ENCODE measurements around the gene CISH.

The CISH gene

GRCh38 chr3:50599115-50599715, 12.4 kb downstream of the CISH start:
- DNase-seq (ENCODE audit: low read depth in 2 of 2): no peak

- DNase-seq (ENCODE audit: low read depth in 2 of 2): no peak
Observed at GRCh38 chr3:50594253-50594785, 17.3 kb downstream of the CISH start.

GRCh38 chr3:50592568-50592967, 19.0 kb downstream of the CISH start:
- DNase-seq (ENCODE audit: low read depth in 2 of 2): no peak

DNA sequence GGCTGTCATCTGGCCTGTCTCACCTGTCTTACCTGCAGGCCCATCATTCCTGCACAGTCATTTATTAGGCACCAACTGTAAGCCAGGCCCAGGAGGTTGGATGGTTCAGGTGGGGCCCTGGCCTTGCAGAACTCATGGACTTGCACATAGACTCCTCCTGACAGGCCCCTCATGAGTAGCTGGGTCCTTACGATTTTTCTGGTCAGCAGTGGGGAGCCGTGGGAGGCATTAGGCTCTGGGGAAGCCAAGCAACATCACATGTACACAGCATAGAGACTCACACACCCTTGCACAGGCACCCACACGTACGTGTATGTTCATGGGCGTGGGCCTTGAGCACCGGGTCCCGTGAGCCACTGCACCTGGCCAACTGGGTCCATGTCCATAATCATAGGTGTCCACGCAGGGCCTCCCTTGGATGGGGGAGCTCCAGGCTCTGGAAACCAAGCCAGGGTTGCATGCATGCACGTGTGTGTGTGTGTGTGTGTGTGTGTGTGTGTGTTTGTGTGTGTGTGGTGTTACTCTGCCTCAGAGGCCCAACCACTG, 20.3 kb downstream of the CISH start:
- DNase-seq (ENCODE audit: low read depth in 2 of 2): no peak

- DNase-seq (ENCODE audit: low read depth in 2 of 2): no peak
Observed at GRCh38 chr3:50588759-50589433, 22.7 kb downstream of the CISH start.

DNA sequence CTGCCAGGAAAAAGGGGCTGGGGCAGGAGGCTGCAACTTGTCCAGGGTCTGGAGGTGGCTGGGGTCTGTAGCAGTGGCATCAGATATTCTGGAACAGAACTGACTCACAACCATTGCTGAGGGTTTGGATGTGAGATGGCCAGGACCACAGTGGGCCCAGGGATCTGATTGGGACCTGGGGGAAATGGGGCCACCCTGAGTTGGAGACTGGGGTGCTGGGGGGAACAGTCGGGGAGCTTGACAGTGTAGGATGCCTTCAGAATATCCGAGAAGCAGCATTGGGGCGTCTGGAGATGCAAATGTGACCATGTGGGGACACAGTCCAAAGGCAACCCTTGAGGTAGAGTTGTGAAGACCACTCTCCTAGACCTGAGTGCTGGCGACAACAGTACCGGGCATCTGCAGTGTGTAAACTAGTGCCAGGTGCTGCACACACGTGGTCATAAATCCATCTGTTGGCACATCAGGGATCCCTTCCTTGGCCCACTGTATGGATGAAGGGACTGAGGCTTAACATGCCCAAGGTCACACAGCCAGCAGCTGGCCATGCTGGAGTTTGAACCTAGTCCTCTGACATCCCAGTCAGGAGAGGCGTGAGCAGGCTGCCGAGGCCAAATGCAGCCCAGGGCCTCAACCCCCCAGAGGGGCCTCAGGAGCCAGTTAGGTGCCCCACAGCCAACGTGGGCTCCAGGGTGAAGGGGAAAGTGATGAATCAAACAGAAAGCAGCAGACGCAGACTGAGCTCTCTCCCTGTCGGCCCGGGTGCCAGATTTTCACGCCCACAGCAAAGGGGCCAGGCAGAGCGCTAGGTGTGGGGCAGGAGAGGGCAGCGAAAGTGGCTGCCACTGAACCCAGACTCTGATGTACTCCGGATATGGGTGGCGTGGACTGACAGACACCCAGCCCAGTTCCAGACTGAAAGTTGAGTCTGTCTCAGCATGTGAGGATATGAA, 23.5 kb downstream of the CISH start:
- no peak for DNase-seq (ENCODE audit: low read depth in 2 of 2)

GRCh38 chr3:50587373-50587772, 24.2 kb downstream of the CISH start:
- no peak for DNase-seq (ENCODE audit: low read depth in 2 of 2)

DNA sequence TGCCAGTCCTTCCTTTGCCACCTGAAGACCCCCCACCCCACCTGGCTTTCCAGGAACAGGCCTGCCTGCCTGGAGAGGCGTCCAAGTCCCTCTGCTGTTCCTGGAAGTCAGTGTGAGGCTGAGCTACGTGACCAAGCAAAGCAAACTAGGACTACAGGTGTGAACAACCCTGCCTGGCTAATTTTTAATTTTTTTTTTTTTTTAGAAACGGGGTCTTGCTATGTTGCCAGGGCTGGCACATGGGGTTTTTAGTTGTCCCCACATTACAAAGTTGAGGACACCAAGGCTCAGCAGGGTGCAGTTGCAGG, 24.9 kb downstream of the CISH start:
- DNase-seq (ENCODE audit: low read depth in 2 of 2): no peak

DNA sequence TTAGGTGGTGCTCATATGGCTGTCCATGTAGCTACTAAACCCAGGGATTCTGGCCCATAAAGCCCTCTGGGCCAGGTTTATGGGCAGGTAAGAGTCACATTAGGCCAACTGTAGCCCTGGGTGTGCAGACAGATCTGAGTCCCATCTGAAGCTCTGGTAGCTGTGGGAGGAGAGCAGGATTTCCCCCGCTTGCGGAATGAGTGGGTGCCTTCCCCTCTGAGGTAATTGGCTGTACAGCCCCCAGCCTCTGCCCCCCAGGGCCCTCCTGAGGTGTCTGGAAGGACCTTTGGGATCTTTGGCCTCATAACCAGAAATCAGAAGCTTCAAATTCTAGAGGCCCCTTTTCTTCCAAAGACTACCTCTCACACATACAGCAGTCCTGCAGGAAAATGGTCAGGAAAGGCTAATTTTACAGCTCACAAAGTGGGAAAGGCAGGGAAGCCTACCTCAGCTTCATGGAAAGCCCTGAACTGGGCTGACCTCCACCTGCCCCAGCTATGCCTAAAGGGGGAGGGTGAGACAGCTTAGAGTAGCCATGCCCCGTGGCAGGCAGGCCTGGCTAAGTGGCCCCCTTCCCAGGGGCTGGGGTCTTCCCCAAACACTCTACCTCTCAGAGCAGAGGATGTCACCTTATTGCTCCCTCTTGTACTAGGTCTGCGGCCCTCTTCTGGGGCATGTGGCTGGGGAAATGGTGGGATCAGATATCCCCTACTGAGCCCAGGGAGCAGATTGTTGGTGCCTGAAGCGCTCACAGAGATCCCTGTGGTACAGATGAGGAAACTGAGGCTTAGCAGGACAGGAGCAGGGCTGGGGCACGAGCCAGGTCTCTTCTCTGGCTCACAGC, 25.4 kb downstream of the CISH start:
- DNase-seq (ENCODE audit: low read depth in 2 of 2): no peak

DNA sequence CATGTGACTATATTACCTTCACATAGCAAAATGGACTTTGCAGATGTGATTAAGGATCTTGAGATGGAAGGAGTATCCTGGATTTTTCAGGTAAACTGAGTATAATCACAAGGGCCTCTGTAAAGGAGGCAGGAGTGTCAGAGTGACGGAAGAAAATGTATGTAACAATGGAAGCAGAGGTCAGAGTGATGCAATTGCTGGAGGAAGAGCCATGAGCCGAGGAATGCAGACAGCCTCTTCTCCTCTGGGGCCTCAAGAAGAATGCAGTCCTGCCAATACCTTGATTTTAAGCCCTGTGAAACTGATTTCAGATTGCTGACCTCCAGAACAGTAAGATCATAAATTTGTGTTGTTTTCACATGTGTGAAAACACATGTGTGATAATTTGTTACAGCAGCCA, 27.2 kb downstream of the CISH start:
- no peak for DNase-seq (ENCODE audit: low read depth in 2 of 2)

- no peak for DNase-seq (ENCODE audit: low read depth in 2 of 2)
Observed at GRCh38 chr3:50583897-50584296, 27.7 kb downstream of the CISH start.

DNA sequence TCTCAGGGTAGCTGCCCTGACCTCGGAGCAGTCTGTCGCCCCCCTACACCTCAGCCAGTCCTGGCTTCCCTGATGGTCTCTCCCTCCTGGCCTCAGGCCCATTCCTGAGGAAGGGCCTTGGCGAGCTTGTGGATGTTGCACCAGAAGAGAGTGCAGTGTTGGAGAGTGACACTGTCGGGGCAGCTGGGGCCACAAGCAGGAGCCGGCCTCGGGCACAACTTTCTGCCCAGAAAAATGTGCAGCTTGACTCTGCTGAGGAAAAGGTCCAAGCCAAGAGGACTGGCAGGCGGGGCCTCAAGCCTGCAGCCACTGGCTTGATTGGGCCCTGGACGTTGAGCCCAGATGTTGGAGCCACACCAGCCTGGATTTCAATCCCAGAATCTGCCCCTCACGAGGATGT, 29.5 kb downstream of the CISH start:
- no peak for DNase-seq (ENCODE audit: low read depth in 2 of 2)

GRCh38 chr3:50581459-50581842, 30.1 kb downstream of the CISH start:
- no peak for DNase-seq (ENCODE audit: low read depth in 2 of 2)

GRCh38 chr3:50580683-50581458, 30.7 kb downstream of the CISH start:
- no peak for DNase-seq (ENCODE audit: low read depth in 2 of 2)

DNA sequence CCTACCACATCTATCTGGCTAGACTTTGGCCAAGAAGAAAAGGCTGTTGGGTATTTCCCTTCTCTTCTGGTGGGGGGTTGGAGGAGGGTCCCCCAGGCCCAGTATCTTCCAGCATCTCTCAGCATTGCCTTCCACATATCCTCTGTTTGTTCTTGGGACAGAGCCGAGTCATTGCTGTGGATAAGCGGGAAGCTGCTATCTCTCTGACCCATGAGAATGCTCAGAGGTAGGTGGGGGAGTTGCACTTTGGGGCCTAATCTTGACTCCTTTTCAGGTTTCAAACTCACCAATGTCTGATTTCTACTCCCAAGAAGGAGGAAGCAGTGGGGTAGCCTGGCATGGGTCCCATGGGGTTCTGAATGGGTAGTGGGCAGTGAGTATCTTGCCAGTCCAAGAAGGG, 34.2 kb downstream of the CISH start:
- DNase-seq (ENCODE audit: low read depth in 2 of 2): no peak

- DNase-seq (ENCODE audit: low read depth in 2 of 2): no peak
Observed at GRCh38 chr3:50575372-50575771, 36.2 kb downstream of the CISH start.

DNA sequence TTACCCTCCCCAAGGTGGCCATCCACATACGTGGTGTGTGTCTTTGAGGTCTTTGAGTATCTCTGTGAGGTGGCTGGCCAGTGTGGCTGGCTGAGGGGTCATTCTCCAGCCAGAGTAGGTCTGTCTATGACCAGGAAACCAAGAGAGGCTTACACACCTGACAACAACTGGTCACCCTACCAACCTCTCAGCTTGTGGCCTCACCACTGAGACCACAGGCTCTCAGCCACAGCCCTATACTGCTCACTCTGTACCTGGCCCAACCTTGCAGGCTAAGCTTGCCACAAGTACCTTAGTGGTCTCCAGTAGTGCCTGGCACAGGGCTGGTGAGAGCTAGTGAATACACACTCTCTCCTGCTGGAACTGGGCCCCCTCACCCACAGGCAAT, 37.1 kb downstream of the CISH start:
- DNase-seq (ENCODE audit: low read depth in 2 of 2): no peak

DNA sequence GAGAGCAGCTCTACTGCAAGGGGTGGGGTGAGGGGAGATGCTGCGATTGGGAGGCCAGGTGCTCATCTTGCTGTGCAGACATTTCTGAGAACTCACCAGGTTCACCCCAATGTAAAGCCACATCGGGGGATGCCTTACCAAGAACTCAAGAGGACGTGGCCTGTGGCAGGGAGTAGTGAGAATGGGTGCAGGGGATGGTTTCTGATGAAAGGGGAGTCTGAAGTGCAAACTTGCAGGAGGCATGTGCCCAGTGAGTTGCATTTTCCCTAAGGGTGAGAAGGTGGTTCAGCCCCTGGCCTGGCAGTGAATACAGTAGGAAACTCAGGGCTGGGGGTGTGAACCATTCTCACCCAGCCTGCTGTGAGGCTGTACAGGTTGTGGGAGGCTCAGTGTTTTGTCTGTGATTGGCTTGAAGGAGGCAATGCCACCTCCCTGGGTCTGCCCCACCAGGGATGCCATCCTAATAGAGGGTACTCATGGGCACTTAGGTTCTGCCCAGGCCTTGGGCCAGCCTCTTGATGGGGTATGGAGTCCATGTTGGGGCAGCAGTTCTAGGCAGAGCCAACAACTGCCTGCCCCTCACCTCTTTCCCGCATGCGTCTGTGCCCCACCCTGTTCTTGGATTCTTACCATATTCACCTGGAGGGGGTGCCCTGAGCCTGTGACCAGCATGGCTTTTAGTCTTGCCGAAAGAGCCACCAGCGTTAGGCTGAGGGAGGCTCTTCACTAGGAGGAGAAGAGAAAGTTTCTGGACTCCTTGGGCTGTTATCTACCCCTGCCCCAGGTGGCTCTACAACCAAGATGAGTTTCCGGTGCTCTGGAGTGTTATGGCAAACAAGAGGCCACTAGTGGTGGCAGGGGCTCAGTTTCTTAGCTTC, 37.8 kb downstream of the CISH start:
- DNase-seq (ENCODE audit: low read depth in 2 of 2): peak; percentile 41 to 46

DNA sequence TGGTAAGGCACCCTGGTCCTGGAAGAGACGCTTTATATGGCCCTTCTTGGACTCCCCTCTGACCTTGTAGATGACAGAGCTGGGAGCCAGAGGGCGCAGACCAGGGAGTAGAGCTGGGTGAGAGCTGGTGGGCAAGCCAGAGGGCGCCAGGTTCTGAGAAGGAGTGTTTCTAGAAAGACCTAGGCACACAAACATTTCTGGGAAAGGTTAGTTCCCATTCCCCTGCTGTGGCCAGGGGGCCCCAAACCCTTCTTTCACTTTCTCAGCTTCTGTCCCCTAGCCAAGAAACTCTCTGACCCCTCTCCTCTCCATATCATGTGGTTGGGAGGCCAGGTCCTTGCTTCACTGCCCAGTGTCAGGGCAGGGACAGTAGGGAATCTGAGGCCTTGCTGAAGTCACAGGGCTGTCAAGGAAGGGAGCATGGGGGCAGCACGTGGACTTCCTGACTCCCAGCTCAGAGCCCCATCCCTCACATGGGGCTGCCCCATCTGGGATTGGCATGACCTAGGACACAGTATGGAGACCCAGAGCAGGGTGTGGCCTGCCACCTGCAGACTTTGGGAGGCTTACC, 38.7 kb downstream of the CISH start:
- DNase-seq (ENCODE audit: low read depth in 2 of 2): no peak

Measured in stimulated activated CD8-positive, alpha-beta memory T cell treated with anti-CD3 and anti-CD28 coated beads, Interleukin-7, amount 100 ng/mL, for 1 hour (primary cell).